SHP77 treated with DMSO at 0.1 percent for 48 hours (cell line): Measurements from ENCODE around the gene PIK3C2G.

ENCODE experiments used
- DNase-seq: peaks from one replicate; lab custom pipeline; 2025; lab: John Stamatoyannopoulos, UW

The PIK3C2G gene

GRCh38 chr12:18564306-18564705 is 303.0 kb downstream of the PIK3C2G start:
- no peak for DNase-seq

GRCh38 chr12:18567787-18568186 is 306.5 kb downstream of the PIK3C2G start:
- DNase-seq, result no peak

- no peak for DNase-seq
Measured at GRCh38 chr12:18570543-18570942, 309.2 kb downstream of the PIK3C2G start.

- DNase-seq, result no peak
Measured at GRCh38 chr12:18576104-18576626, 314.8 kb downstream of the PIK3C2G start.

- no peak for DNase-seq
Measured at GRCh38 chr12:18576648-18577047, 315.3 kb downstream of the PIK3C2G start.

GRCh38 chr12:18578191-18578590 is 316.9 kb downstream of the PIK3C2G start:
- DNase-seq, result no peak

- no peak for DNase-seq
Measured at GRCh38 chr12:18580291-18580690, 319.0 kb downstream of the PIK3C2G start.

- no peak for DNase-seq
Measured at GRCh38 chr12:18580706-18581105, 319.4 kb downstream of the PIK3C2G start.

GRCh38 chr12:18581232-18581962 is 320.1 kb downstream of the PIK3C2G start:
- no peak for DNase-seq

- no peak for DNase-seq
Measured at GRCh38 chr12:18583655-18584054, 322.3 kb downstream of the PIK3C2G start.

GRCh38 chr12:18586581-18586980 is 325.3 kb downstream of the PIK3C2G start:
- no peak for DNase-seq

GRCh38 chr12:18589316-18589715 is 328.0 kb downstream of the PIK3C2G start:
- no peak for DNase-seq

GRCh38 chr12:18591473-18591872 is 330.2 kb downstream of the PIK3C2G start:
- DNase-seq, result no peak

- no peak for DNase-seq
Measured at GRCh38 chr12:18595412-18595811, 334.1 kb downstream of the PIK3C2G start.

GRCh38 chr12:18601962-18602361 is 340.6 kb downstream of the PIK3C2G start:
- DNase-seq, result no peak

- no peak for DNase-seq
Measured at GRCh38 chr12:18612971-18613370, 351.7 kb downstream of the PIK3C2G start.

GRCh38 chr12:18620986-18621385 is 359.7 kb downstream of the PIK3C2G start:
- DNase-seq, result no peak

- DNase-seq, result no peak
Measured at GRCh38 chr12:18629445-18629844, 368.1 kb downstream of the PIK3C2G start.

- DNase-seq, result no peak
Measured at GRCh38 chr12:18629916-18630315, 368.6 kb downstream of the PIK3C2G start.

GRCh38 chr12:18631339-18631738 is 370.0 kb downstream of the PIK3C2G start:
- DNase-seq, result no peak

GRCh38 chr12:18632848-18633247 is 371.5 kb downstream of the PIK3C2G start:
- DNase-seq, result no peak

- no peak for DNase-seq
Measured at GRCh38 chr12:18634382-18634781, 373.1 kb downstream of the PIK3C2G start.

GRCh38 chr12:18640321-18640955 is 379.1 kb downstream of the PIK3C2G start:
- DNase-seq, result no peak

GRCh38 chr12:18643681-18644080 is 382.4 kb downstream of the PIK3C2G start:
- no peak for DNase-seq
